Kidney (tissue), 14 donors: ENCODE results near the gene PARVG. TPM values are rescaled to one million over a fixed set of nuclear protein-coding genes. Genes with fewer than 3 reads are reported as not detected.
A peak's percentile ranks its signal among the peaks of the same experiment; 100 is the strongest.

Experiments
- DNase-seq, 5 donors: peaks; one replicate each; pipeline ENCODE4 v3.0.0-alpha.2; 2013 to 2020
- FAIRE-seq: peaks from 2 replicates; lab custom pipeline; 2012; peaks lifted over from hg19 to GRCh38; lab: Jason Lieb, UNC
- H3K27ac ChIP-seq, 2 donors: one replicate each; pipeline ENCODE4 v1.7.0; 2013; ENCODE audit warnings: low read depth in 2 of 2, low read length in 2 of 2, inconsistent platforms in 1 of 2
- H3K27me3 ChIP-seq: one replicate; pipeline ENCODE4 v1.7.1; 2013; ENCODE audit warnings: low read length, inconsistent platforms; ENCODE audit not compliant: control insufficient read depth, insufficient read depth
- H3K36me3 ChIP-seq, 3 donors: one replicate each; pipeline versions ENCODE4 v1.7.0 to v1.7.1; 2013; ENCODE audit warnings: low read length in 3 of 3, control low read depth in 1 of 3, inconsistent platforms in 1 of 3; ENCODE audit not compliant: insufficient read depth in 3 of 3, control insufficient read depth in 2 of 3
- H3K4me1 ChIP-seq, 3 donors: one replicate each; pipeline versions ENCODE4 v1.7.0 to v1.7.1; 2013; ENCODE audit warnings: low read length in 3 of 3, inconsistent platforms in 1 of 3, low read depth in 1 of 3; ENCODE audit not compliant: control insufficient read depth in 2 of 3, insufficient read depth in 2 of 3
- H3K4me3 ChIP-seq, 3 donors: one replicate each; pipeline versions ENCODE4 v1.7.0 to v1.8.1; 2013; ENCODE audit warnings: low read length in 3 of 3, control low read depth in 1 of 3, inconsistent platforms in 1 of 3
- H3K9ac ChIP-seq, 3 donors: one replicate each; pipeline versions ENCODE4 v1.7.0 to v1.7.1; 2013; ENCODE audit warnings: low read length in 3 of 3, control low read depth in 1 of 3, inconsistent platforms in 1 of 3
- H3K9me3 ChIP-seq, 3 donors: one replicate each; pipeline versions ENCODE4 v1.7.0 to v1.7.1; 2013; ENCODE audit warnings: low read length in 3 of 3, control low read depth in 1 of 3, inconsistent platforms in 1 of 3; ENCODE audit not compliant: control insufficient read depth in 2 of 3, insufficient read depth in 1 of 3
- intact Hi-C: fragments of 100-400 bp; cut with DNase I; formaldehyde crosslinking; loops from one replicate; pipeline ENCODE4 v1.11.1; 2022
- polyA plus RNA-seq: library from polyadenylated mRNA; stranded (reverse); fragments of 350-450 nt; fragmentation: Illumina TruSeq; extraction: RNeasy Lipid Tissue Mini Kit (QIAGEN cat#74804); gene quantifications from one replicate; pipeline ENCODE4 v1.2.3, GENCODE V29; 2014; ENCODE audit warnings: low read depth, low replicate concordance; ENCODE audit not compliant: insufficient read depth
- total RNA-seq: library from RNA; stranded (reverse); fragmentation: NEBNext Ultra II Directional; extraction: Animal tissue kit (Norgen Biotek cat#: 25700); gene quantifications from one replicate; pipeline ENCODE4 v1.2.1, GENCODE V29; 2021
- TF ChIP-seq, protein P1 (sequence below): IDR thresholded peaks from 3 replicates; pipeline ENCODE4 v1.5.1; 2012; ENCODE audit warnings: mild to moderate bottlenecking, moderate library complexity, borderline replicate concordance; ENCODE audit not compliant: insufficient read depth; ENCODE audit errors: extremely low read depth
- donor health status: control.
- donor health status: control.
- donor health status: control.
- donor health status: control.
- donor health status: control.
- donor health status: DM: yes; HTN: yes; CAD: no.
- donor health status: Normal renal cell carcinoma (clear cell type).

PARVG gene
- total and polyA plus RNA-seq, 2 donors from 2014 or later, result 2.5 to 20.9 TPM

GRCh38 chr22:44194569-44194968, 13.8 kb downstream of the PARVG start:
- Histone ChIP-seq H3K36me3 (no peaks in the 10 kb centered on the region), H3K27me3 (no peaks in the 10 kb centered on the region), H3K9me3 (no peaks in the 10 kb centered on the region), H3K27ac (no peak overlapping the region), H3K4me1 (no peaks in the 10 kb centered on the region), H3K4me3 (no peak overlapping the region), H3K9ac (no peak overlapping the region)
- intact Hi-C loops, result no loop called here
- no peak for DNase-seq
- no peak for FAIRE-seq
- TF ChIP-seq, protein P1, sequence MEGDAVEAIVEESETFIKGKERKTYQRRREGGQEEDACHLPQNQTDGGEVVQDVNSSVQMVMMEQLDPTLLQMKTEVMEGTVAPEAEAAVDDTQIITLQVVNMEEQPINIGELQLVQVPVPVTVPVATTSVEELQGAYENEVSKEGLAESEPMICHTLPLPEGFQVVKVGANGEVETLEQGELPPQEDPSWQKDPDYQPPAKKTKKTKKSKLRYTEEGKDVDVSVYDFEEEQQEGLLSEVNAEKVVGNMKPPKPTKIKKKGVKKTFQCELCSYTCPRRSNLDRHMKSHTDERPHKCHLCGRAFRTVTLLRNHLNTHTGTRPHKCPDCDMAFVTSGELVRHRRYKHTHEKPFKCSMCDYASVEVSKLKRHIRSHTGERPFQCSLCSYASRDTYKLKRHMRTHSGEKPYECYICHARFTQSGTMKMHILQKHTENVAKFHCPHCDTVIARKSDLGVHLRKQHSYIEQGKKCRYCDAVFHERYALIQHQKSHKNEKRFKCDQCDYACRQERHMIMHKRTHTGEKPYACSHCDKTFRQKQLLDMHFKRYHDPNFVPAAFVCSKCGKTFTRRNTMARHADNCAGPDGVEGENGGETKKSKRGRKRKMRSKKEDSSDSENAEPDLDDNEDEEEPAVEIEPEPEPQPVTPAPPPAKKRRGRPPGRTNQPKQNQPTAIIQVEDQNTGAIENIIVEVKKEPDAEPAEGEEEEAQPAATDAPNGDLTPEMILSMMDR, result no peak

GRCh38 chr22:44195189-44195871, 14.6 kb downstream of the PARVG start:
- H3K36me3 ChIP-seq, result no peaks in the 10 kb centered on the region
- no peaks in the 10 kb centered on the region for H3K9me3 ChIP-seq
- TF ChIP-seq, protein P1, result no peak
- no peak overlapping the region for H3K27ac ChIP-seq
- no peak overlapping the region for H3K9ac ChIP-seq
- DNase-seq (peak in 3 of 5 donors; percentile 15 to 26 (median 21)), FAIRE-seq (no peak)
- intact Hi-C loops, result no loop called here
- H3K4me3 ChIP-seq, result no peak overlapping the region
- H3K4me1 ChIP-seq, result no peaks in the 10 kb centered on the region
- no peaks in the 10 kb centered on the region for H3K27me3 ChIP-seq

- Histone ChIP-seq H3K36me3 (no peaks in the 10 kb centered on the region), H3K9ac (no peak overlapping the region), H3K9me3 (no peaks in the 10 kb centered on the region), H3K27ac (no peak overlapping the region), H3K27me3 (no peaks in the 10 kb centered on the region), H3K4me1 (no peaks in the 10 kb centered on the region), H3K4me3 (no peak overlapping the region)
- TF ChIP-seq, protein P1, result no peak
- no peak for DNase-seq
- FAIRE-seq, result no peak
- intact Hi-C loops, result no loop called here
These were observed 15.5 kb downstream of the PARVG start for GRCh38 chr22:44196241-44196640.
